Tibial artery (tissue), 4 donors: Measurements from ENCODE around the gene FAN1.

Source experiments
- DNase-seq, 2 donors: peaks; one replicate each; pipeline ENCODE4 v3.0.0-alpha.2; 2019
- H3K27ac ChIP-seq, 2 donors: fragments of 200-600 bp; sonication (generic) in 1 of 2; 1 replicate in 1 of 2; 2 replicates in 1 of 2; pipeline ENCODE4 v1.5.1; 2018 to 2019; ENCODE audit warnings: mild to moderate bottlenecking in 1 of 2
- H3K27me3 ChIP-seq, 2 donors: fragments of 200-600 bp; sonication (generic) in 1 of 2; one replicate each; pipeline versions ENCODE4 v1.5.1 to v1.6.0; 2016 to 2019
- H3K36me3 ChIP-seq, 3 donors: fragments of 200-600 bp; sonication (generic) in 2 of 3; one replicate each; pipeline ENCODE4 v1.5.1; 2016 to 2019; ENCODE audit warnings: mild to moderate bottlenecking in 2 of 3
- H3K4me1 ChIP-seq, 4 donors: fragments of 200-600 bp; sonication (generic) in 2 of 4; 1 replicate in 3 of 4; 2 replicates in 1 of 4; pipeline ENCODE4 v1.5.1; 2016 to 2019
- H3K4me3 ChIP-seq, 2 donors: fragments of 200-600 bp; sonication (generic) in 1 of 2; 1 replicate in 1 of 2; 2 replicates in 1 of 2; pipeline ENCODE4 v1.5.1; 2018 to 2019; ENCODE audit warnings: mild to moderate bottlenecking in 2 of 2
- H3K9me3 ChIP-seq, 3 donors: fragments of 200-600 bp; sonication (generic) in 1 of 3; one replicate each; pipeline ENCODE4 v1.5.1; 2016 to 2019
- intact Hi-C: fragments of 100-400 bp; cut with DNase I; formaldehyde crosslinking; loops from one replicate; pipeline ENCODE4 v1.15.0; 2023; ENCODE audit warnings: low total_unique reads
- TF ChIP-seq, protein P1 (sequence below), 2 experiments: fragments of 200-600 bp in 1 of 2; fragments of 450-650 bp in 1 of 2; IDR thresholded peaks; one replicate each; pipeline ENCODE4 v1.5.1; 2017 to 2019; ENCODE audit warnings: antibody characterized with exemption in 2 of 2, mild to moderate bottlenecking in 1 of 2, moderate library complexity in 1 of 2

FAN1 gene

DNA sequence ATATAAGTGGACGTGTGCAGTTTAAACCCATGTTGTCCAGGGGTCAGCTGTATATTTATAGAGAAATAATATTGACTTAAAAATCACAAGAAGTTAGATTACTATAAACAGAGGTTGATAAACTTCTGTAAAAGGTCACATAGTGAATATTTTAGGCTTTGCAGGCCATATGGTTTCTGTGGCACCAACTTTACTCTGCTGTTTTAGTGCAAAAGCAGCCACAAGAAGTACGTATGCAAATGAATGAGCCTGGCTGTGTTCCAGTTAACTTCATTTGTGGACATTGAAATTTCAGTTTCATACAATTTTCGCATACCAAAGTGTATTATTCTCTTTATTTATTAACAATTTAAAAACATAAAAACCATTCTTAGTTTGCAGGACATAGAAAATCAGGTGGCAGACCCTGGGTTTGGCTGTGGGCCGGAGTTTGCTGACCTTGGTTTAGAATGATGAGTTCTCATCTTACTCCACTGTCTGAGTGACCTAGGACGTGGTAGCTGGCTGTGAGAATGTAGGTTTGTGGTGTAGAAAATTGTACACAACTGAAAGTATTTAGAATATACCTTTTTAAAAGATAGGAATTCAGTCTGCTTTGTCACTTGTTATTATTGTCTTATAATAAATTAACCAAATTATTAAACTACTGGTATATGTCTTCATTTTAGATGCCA lies 16.3 kb downstream of the FAN1 start:
- TF ChIP-seq, protein P1, sequence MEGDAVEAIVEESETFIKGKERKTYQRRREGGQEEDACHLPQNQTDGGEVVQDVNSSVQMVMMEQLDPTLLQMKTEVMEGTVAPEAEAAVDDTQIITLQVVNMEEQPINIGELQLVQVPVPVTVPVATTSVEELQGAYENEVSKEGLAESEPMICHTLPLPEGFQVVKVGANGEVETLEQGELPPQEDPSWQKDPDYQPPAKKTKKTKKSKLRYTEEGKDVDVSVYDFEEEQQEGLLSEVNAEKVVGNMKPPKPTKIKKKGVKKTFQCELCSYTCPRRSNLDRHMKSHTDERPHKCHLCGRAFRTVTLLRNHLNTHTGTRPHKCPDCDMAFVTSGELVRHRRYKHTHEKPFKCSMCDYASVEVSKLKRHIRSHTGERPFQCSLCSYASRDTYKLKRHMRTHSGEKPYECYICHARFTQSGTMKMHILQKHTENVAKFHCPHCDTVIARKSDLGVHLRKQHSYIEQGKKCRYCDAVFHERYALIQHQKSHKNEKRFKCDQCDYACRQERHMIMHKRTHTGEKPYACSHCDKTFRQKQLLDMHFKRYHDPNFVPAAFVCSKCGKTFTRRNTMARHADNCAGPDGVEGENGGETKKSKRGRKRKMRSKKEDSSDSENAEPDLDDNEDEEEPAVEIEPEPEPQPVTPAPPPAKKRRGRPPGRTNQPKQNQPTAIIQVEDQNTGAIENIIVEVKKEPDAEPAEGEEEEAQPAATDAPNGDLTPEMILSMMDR (IDR thresholded peaks at IDR 0.05) = no peak
- Histone ChIP-seq H3K27ac (no peak overlapping the region), H3K27me3 (no peaks in the 10 kb centered on the region), H3K4me1 (no peaks in the 10 kb centered on the region), H3K4me3 (no peak overlapping the region), H3K36me3 (peaks cover 33 to 83% (median 82%) of the 10 kb centered on the region in 3 donors), H3K9me3 (no peaks in the 10 kb centered on the region)
- intact Hi-C loops = no loop called here
- no peak for DNase-seq

DNA sequence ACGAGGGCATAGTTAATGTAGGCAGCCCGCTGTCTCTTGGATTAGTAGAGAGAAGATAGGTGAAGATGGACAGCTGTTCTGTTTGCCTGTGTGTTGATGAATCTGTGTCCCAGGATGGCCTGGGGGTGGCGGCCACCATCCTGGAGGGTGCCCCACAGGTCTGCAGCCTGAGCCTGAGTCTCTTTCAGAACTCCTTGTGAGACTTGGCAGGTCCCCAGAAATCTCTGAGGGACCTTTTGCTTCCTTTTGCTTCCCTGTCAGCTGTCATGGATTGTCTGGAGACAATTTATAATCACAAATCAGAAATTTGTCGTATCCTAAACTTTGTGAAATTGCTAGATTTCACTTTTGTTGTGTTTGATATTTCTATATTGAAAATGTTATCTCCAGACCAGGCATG lies 17.4 kb downstream of the FAN1 start:
- intact Hi-C loops = no loop called here

GRCh38 chr15:30921781-30922479 lies 18.2 kb downstream of the FAN1 start:
- no peak for DNase-seq
- H3K36me3 ChIP-seq = peaks cover 33 to 90% (median 80%) of the 10 kb centered on the region in 3 donors

More for the DNA sequence above, 17.4 kb downstream of the FAN1 start:
- Histone ChIP-seq H3K4me1 (no peaks in the 10 kb centered on the region), H3K27me3 (no peaks in the 10 kb centered on the region), H3K9me3 (no peaks in the 10 kb centered on the region), H3K4me3 (no peak overlapping the region), H3K36me3 (peaks cover 40 to 90% (median 81%) of the 10 kb centered on the region in 3 donors), H3K27ac (no peak overlapping the region)
- TF ChIP-seq, protein P1 (IDR thresholded peaks at IDR 0.05) = no peak
- DNase-seq = no peak

DNA sequence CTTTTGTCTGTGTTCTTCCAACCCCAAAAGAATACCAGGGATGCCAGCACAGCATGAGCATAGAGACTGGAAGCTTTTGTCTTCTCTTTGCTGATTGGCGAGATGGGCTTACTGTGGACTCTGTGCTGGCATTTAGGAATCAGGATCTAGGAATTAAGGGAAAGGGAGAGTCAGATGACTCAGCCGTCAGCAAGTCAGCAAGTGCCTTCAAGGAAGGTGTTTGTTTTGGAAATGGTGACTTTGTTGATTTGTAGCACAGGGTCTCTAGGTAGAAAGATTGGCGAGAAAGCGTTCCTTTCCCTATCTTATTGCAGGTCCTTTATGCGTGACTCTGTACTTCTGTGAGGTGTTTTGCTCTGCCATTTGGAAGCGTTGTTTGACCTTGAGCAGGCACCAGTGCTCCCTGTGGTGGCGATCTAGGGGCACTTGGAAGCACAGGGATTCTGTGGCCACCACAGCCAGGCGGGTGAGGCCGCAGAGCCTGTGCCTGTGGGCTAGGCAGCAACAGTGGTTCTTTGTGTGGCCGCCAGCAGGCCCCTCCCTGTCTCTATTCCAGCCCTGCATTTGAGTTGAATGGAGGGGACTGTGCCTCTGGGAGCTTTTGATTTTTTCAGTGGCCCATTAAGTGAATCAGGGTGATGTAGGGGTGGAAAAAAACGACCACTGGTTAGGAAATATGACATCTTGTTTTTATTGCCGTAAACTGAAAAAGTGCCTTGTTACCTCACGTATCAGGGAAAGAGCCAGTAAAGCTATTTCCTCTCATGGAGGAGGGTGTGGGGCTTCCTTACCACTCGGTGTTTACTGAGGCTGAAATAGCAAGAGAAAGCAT lies 19.0 kb downstream of the FAN1 start:
- intact Hi-C loops = no loop called here
- H3K27ac ChIP-seq = no peak overlapping the region
- no peaks in the 10 kb centered on the region for H3K4me1 ChIP-seq
- TF ChIP-seq, protein P1 (IDR thresholded peaks at IDR 0.05) = no peak
- no peak overlapping the region for H3K4me3 ChIP-seq
- H3K27me3 ChIP-seq = no peaks in the 10 kb centered on the region
- peaks cover 26 to 95% (median 86%) of the 10 kb centered on the region in 3 donors for H3K36me3 ChIP-seq
- no peaks in the 10 kb centered on the region for H3K9me3 ChIP-seq
- no peak for DNase-seq

More at GRCh38 chr15:30921781-30922479, 18.2 kb downstream of the FAN1 start:
- H3K4me1 ChIP-seq = no peaks in the 10 kb centered on the region
- no peaks in the 10 kb centered on the region for H3K27me3 ChIP-seq
- intact Hi-C loops = no loop called here
- H3K27ac ChIP-seq = no peak overlapping the region
- no peaks in the 10 kb centered on the region for H3K9me3 ChIP-seq
- H3K4me3 ChIP-seq = no peak overlapping the region
- TF ChIP-seq, protein P1 (IDR thresholded peaks at IDR 0.05) = no peak

DNA sequence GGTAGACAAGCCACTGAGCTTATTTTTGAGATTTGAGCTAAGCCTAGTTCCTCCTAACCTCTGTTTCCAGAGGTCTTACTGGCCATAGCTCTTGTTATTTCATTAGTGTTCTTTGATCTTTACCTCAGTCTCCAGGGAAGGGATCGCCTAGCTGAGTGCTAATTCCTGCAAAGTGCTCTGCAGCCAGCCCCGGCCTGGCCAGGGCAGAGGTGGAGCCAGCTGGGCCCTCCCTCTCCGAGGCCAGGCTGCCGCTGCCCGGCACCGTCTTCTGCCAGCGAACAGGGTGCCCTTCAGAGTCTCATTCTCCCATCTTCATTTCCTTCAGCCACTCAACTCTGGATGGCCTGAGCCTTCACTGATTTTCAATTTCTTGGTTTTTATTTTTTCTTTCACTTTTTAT lies 19.7 kb downstream of the FAN1 start:
- Histone ChIP-seq H3K27me3 (no peaks in the 10 kb centered on the region), H3K36me3 (peaks cover 20 to 95% (median 82%) of the 10 kb centered on the region in 3 donors), H3K4me1 (no peaks in the 10 kb centered on the region), H3K4me3 (no peak overlapping the region), H3K9me3 (no peaks in the 10 kb centered on the region), H3K27ac (no peak overlapping the region)
- intact Hi-C loops = no loop called here
- no peak for DNase-seq
- TF ChIP-seq, protein P1 (IDR thresholded peaks at IDR 0.05) = no peak
